ENCODE results near the gene CCDC30.

GRCh38 chr1:42456754-42457089 is 6.4 kb upstream of the CCDC30 start:
- TF ChIP-seq POLR2AphosphoS5 (IDR thresholded peaks at IDR 0.05) = no peak
- no peak for TF ChIP-seq CTCF (IDR thresholded peaks at IDR 0.05)

All from esophagus muscularis mucosa (tissue), 3 donors.